PC-9 (cell line): ENCODE measurements around the gene SIRT3.

Source experiments
- CTCF ChIP-seq: fragments of 200-600 bp; sonication (generic); conservative IDR thresholded peaks from 2 replicates; pipeline ENCODE4 v1.6.1; 2017; ENCODE audit warnings: mixed run types, antibody characterized with exemption, mild to moderate bottlenecking, moderate library complexity
- EZH2 ChIP-seq: fragments of 200-600 bp; sonication (generic); IDR thresholded peaks from 2 replicates; pipeline ENCODE4 v1.8.0; 2017; ENCODE audit warnings: antibody characterized with exemption, low read depth

- no peak for TF ChIP-seq CTCF
- no peak for TF ChIP-seq EZH2
These were observed 24.4 kb downstream of the SIRT3 start for GRCh38 chr11:211741-212140.
